ENCODE results near the gene CNTN1.
"Not testable (repeated sequence)": the region's sequence is repeated elsewhere in the genome, so short reads cannot be mapped to it uniquely, and the experiment has no call there.

CNTN1 gene

GRCh38 chr12:40711121-40711520 is 18.9 kb downstream of the CNTN1 start:
- no peak for DNase-seq

- no peak for DNase-seq
Measured at GRCh38 chr12:40714636-40715035, 22.4 kb downstream of the CNTN1 start.

GRCh38 chr12:40716037-40716436 is 23.8 kb downstream of the CNTN1 start:
- no peak for DNase-seq

- DNase-seq = no peak
Measured at GRCh38 chr12:40717576-40717975, 25.3 kb downstream of the CNTN1 start.

- DNase-seq = no peak
Measured at GRCh38 chr12:40718878-40719372, 26.7 kb downstream of the CNTN1 start.

- no peak for DNase-seq
Measured at GRCh38 chr12:40723001-40723400, 30.8 kb downstream of the CNTN1 start.

- no peak for DNase-seq
Measured at GRCh38 chr12:40726366-40726765, 34.1 kb downstream of the CNTN1 start.

GRCh38 chr12:40727774-40728483 is 35.7 kb downstream of the CNTN1 start:
- no peak for DNase-seq

- no peak for DNase-seq
Measured at GRCh38 chr12:40730281-40730680, 38.0 kb downstream of the CNTN1 start.

GRCh38 chr12:40733871-40734270 is 41.6 kb downstream of the CNTN1 start:
- DNase-seq = no peak

GRCh38 chr12:40734276-40734675 is 42.0 kb downstream of the CNTN1 start:
- no peak for DNase-seq

GRCh38 chr12:40735551-40736230 is 43.5 kb downstream of the CNTN1 start:
- DNase-seq = no peak

GRCh38 chr12:40737416-40737815 is 45.2 kb downstream of the CNTN1 start:
- not testable (repeated sequence) for DNase-seq

GRCh38 chr12:40738856-40739255 is 46.6 kb downstream of the CNTN1 start:
- no peak for DNase-seq

GRCh38 chr12:40742041-40742440 is 49.8 kb downstream of the CNTN1 start:
- DNase-seq = no peak

GRCh38 chr12:40745386-40745785 is 53.1 kb downstream of the CNTN1 start:
- DNase-seq = no peak

GRCh38 chr12:40749863-40750262 is 57.6 kb downstream of the CNTN1 start:
- DNase-seq = no peak

GRCh38 chr12:40752011-40752410 is 59.8 kb downstream of the CNTN1 start:
- no peak for DNase-seq

GRCh38 chr12:40760821-40761220 is 68.6 kb downstream of the CNTN1 start:
- DNase-seq = no peak

- DNase-seq = no peak
Measured at GRCh38 chr12:40762072-40762471, 69.8 kb downstream of the CNTN1 start.

- DNase-seq = no peak
Measured at GRCh38 chr12:40768125-40768864, 76.1 kb downstream of the CNTN1 start.

GRCh38 chr12:40769846-40770245 is 77.6 kb downstream of the CNTN1 start:
- DNase-seq = no peak

- DNase-seq = no peak
Measured at GRCh38 chr12:40770781-40771180, 78.5 kb downstream of the CNTN1 start.

- DNase-seq = no peak
Measured at GRCh38 chr12:40775661-40776060, 83.4 kb downstream of the CNTN1 start.

All from EL (cell line).